ENCODE results near the gene RBM11. TPM values are rescaled to one million over a fixed set of nuclear protein-coding genes. Genes with fewer than 3 reads are reported as not detected.

RBM11 gene
- polyA plus RNA-seq, 1 donor (not counting 4 experiments of a cell fraction or from before 2014, with no cell fraction given): 0.55 TPM

GRCh38 chr21:14267076-14267475, 51.1 kb downstream of the RBM11 start:
- Histone ChIP-seq H4K20me1 (ENCODE audit: control insufficient read depth, extremely low read depth, insufficient read depth, low read length) (no peaks in the 10 kb centered on the region), H3K9me1 (ENCODE audit: control insufficient read depth, extremely low read depth, insufficient read depth, low read length) (no peaks in the 10 kb centered on the region), H3K9me3 (ENCODE audit: control insufficient read depth, low read depth, low read length) (no peaks in the 10 kb centered on the region), H3K79me2 (ENCODE audit: control insufficient read depth, insufficient read depth, low read length) (no peaks in the 10 kb centered on the region), H3K27ac (ENCODE audit: control insufficient read depth, insufficient read depth, low read length) (no peak overlapping the region), H3K4me1 (ENCODE audit: control insufficient read depth, extremely low read depth, insufficient read depth, low read length) (no peaks in the 10 kb centered on the region), H3K4me2 (ENCODE audit: control insufficient read depth, extremely low read depth, insufficient read depth, low read depth, low read length) (no peak overlapping the region), H3K27me3 (ENCODE audit: control insufficient read depth, extremely low read depth, insufficient read depth, low read length) (no peaks in the 10 kb centered on the region), H3K36me3 (ENCODE audit: control insufficient read depth in 2 of 2, extremely low read depth in 1 of 2, insufficient read depth in 2 of 2, low read length in 2 of 2) (no peaks in the 10 kb centered on the region), H3K4me3 (ENCODE audit: control insufficient read depth in 2 of 3, extremely low read depth in 1 of 3, insufficient read depth in 2 of 3, low read depth in 1 of 3, low read length in 3 of 3) (no peak overlapping the region), H2AFZ (ENCODE audit: control insufficient read depth, low read length) (no peak overlapping the region), H3K9ac (ENCODE audit: control insufficient read depth, extremely low read depth, insufficient read depth, low read length) (no peak overlapping the region)
- TF ChIP-seq EZH2 (IDR thresholded peaks at IDR 0.05; ENCODE audit: low read length) (no peak), CTCF (optimal IDR thresholded peaks at IDR 0.05 in 1 of 3, IDR thresholded peaks at IDR 0.05 in 1 of 3, conservative IDR thresholded peaks at IDR 0.05 in 1 of 3; ENCODE audit: extremely low read depth in 1 of 3, insufficient read depth in 2 of 3, low read length in 3 of 3) (no peak)
- DNase-seq (ENCODE audit: low read depth, low spot score) (no peak), FAIRE-seq (no peak)
- dilution Hi-C loops (cut with MboI; ENCODE audit: extremely low pct_ligation_motif_present, low sequenced_read_pairs): no loop called here

DNA sequence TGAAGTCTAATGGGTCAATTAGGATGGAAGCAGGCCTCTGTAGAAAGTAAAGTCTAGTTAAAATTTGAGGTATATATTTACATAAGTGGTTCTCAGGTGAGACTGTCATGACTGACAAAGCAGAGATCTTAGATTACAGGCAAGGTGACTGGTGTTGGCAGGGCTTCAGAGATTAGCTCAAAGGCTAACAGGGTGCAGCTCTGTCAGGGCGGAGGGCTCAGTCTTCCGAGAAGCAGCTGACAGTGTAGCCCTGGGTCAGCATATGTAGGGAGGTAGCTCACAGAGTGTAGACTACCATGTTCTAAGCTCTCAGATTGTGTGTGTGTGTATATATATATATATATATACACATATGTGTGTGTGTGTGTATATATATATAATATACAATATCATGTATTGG, 54.7 kb downstream of the RBM11 start:
- dilution Hi-C loops (cut with MboI; ENCODE audit: extremely low pct_ligation_motif_present, low sequenced_read_pairs): no loop called here
- Histone ChIP-seq H2AFZ (ENCODE audit: control insufficient read depth, low read length) (no peak overlapping the region), H3K4me3 (ENCODE audit: control insufficient read depth in 2 of 3, extremely low read depth in 1 of 3, insufficient read depth in 2 of 3, low read depth in 1 of 3, low read length in 3 of 3) (no peak overlapping the region), H3K27ac (ENCODE audit: control insufficient read depth, insufficient read depth, low read length) (no peak overlapping the region), H3K9me1 (ENCODE audit: control insufficient read depth, extremely low read depth, insufficient read depth, low read length) (no peaks in the 10 kb centered on the region), H4K20me1 (ENCODE audit: control insufficient read depth, extremely low read depth, insufficient read depth, low read length) (no peaks in the 10 kb centered on the region), H3K9me3 (ENCODE audit: control insufficient read depth, low read depth, low read length) (no peaks in the 10 kb centered on the region), H3K36me3 (ENCODE audit: control insufficient read depth in 2 of 2, extremely low read depth in 1 of 2, insufficient read depth in 2 of 2, low read length in 2 of 2) (no peaks in the 10 kb centered on the region), H3K27me3 (ENCODE audit: control insufficient read depth, extremely low read depth, insufficient read depth, low read length) (peaks cover 17% of the 10 kb centered on the region), H3K9ac (ENCODE audit: control insufficient read depth, extremely low read depth, insufficient read depth, low read length) (no peak overlapping the region), H3K4me1 (ENCODE audit: control insufficient read depth, extremely low read depth, insufficient read depth, low read length) (no peaks in the 10 kb centered on the region), H3K79me2 (ENCODE audit: control insufficient read depth, insufficient read depth, low read length) (no peaks in the 10 kb centered on the region), H3K4me2 (ENCODE audit: control insufficient read depth, extremely low read depth, insufficient read depth, low read depth, low read length) (no peak overlapping the region)
- FAIRE-seq: no peak
- no peak for TF ChIP-seq CTCF (optimal IDR thresholded peaks at IDR 0.05 in 1 of 3, IDR thresholded peaks at IDR 0.05 in 1 of 3, conservative IDR thresholded peaks at IDR 0.05 in 1 of 3; ENCODE audit: extremely low read depth in 1 of 3, insufficient read depth in 2 of 3, low read length in 3 of 3)
- no peak for TF ChIP-seq EZH2 (IDR thresholded peaks at IDR 0.05; ENCODE audit: low read length)
- no peak for DNase-seq (ENCODE audit: low read depth, low spot score)

Measured in keratinocyte (primary cell).